ENCODE measurements around the gene NDUFV3.
"Not testable (repeated sequence)": the region's sequence is repeated elsewhere in the genome, so short reads cannot be mapped to it uniquely, and the experiment has no call there.

Gene NDUFV3

GRCh38 chr21:42900446-42900845 is 7.3 kb downstream of the NDUFV3 start:
- peaks cover 0 to 6% (median 0%) of the 10 kb centered on the region in 11 experiments; a peak in 9 of 22 replicates for H3K9me3 ChIP-seq (replicated peaks in 1 of 11)
- H3K4me2 ChIP-seq, result no peak overlapping the region
- H3K36me3 ChIP-seq, result peaks cover 85 to 96% (median 89%) of the 10 kb centered on the region in 11 experiments
- no peak overlapping the region for H3K4me3 ChIP-seq
- no peak overlapping the region for H3K27ac ChIP-seq
- H3K4me1 ChIP-seq, result no peaks in the 10 kb centered on the region
- peaks cover 4 to 94% (median 50%) of the 10 kb centered on the region in 11 experiments; a peak in 17 of 22 replicates for H4K20me1 ChIP-seq
- H3K9ac ChIP-seq, result peak overlapping the region in 1 of 11 experiments; percentile 13; a peak in 1 of 22 replicates
- no peaks in the 10 kb centered on the region for H3K27me3 ChIP-seq
- no peak for TF ChIP-seq Cebpa-rat (IDR thresholded peaks at IDR 0.05)

- Histone ChIP-seq H3K4me1 (no peaks in the 10 kb centered on the region; a peak in 1 of 20 replicates), H4K20me1 (peaks cover 0 to 90% (median 32%) of the 10 kb centered on the region in 11 experiments; a peak in 17 of 22 replicates), H3K27me3 (no peaks in the 10 kb centered on the region), H3K27ac (no peak overlapping the region), H3K36me3 (peaks cover 92 to 100% (median 97%) of the 10 kb centered on the region in 11 experiments), H3K4me3 (no peak overlapping the region), H3K9ac (no peak overlapping the region), H3K9me3 (replicated peaks in 1 of 11) (peaks cover 0 to 23% (median 16%) of the 10 kb centered on the region in 11 experiments; a peak in 18 of 22 replicates), H3K4me2 (no peak overlapping the region)
- no peak for TF ChIP-seq Cebpa-rat (IDR thresholded peaks at IDR 0.05)
Observed at GRCh38 chr21:42903817-42904216, 10.7 kb downstream of the NDUFV3 start.

- Histone ChIP-seq H3K4me2 (no peak overlapping the region), H3K9me3 (replicated peaks in 1 of 11) (peaks cover 0 to 23% (median 16%) of the 10 kb centered on the region in 11 experiments; a peak in 18 of 22 replicates), H3K27me3 (no peaks in the 10 kb centered on the region), H3K27ac (no peak overlapping the region), H4K20me1 (peaks cover 0 to 82% (median 27%) of the 10 kb centered on the region in 11 experiments; a peak in 16 of 22 replicates), H3K4me1 (peaks cover 0 to 3% (median 0%) of the 10 kb centered on the region in 10 experiments; a peak in 2 of 20 replicates), H3K36me3 (peaks cover 93 to 100% (median 98%) of the 10 kb centered on the region in 11 experiments), H3K4me3 (no peak overlapping the region), H3K9ac (no peak overlapping the region)
- TF ChIP-seq Cebpa-rat (IDR thresholded peaks at IDR 0.05), result no peak
Observed at GRCh38 chr21:42905195-42905594, 12.1 kb downstream of the NDUFV3 start.

GRCh38 chr21:42906233-42906632 is 13.1 kb downstream of the NDUFV3 start:
- Histone ChIP-seq H3K36me3 (peaks cover 93 to 100% (median 97%) of the 10 kb centered on the region in 11 experiments), H3K4me1 (peaks cover 0 to 3% (median 0%) of the 10 kb centered on the region in 10 experiments; a peak in 2 of 20 replicates), H3K27ac (no peak overlapping the region)

GRCh38 chr21:42908484-42908883 is 15.4 kb downstream of the NDUFV3 start:
- H3K4me3 ChIP-seq, H3K27me3 ChIP-seq, H3K9ac ChIP-seq, H3K4me2 ChIP-seq, H3K27ac ChIP-seq, H3K4me1 ChIP-seq: not testable (repeated sequence)
- Histone ChIP-seq H3K36me3 (peaks cover 86 to 97% (median 92%) of the 10 kb centered on the region in 11 experiments), H4K20me1 (peaks cover 0 to 73% (median 9%) of the 10 kb centered on the region in 11 experiments; a peak in 9 of 22 replicates), H3K9me3 (replicated peaks in 1 of 11) (peaks cover 0 to 23% (median 16%) of the 10 kb centered on the region in 11 experiments; a peak in 18 of 22 replicates)

More at GRCh38 chr21:42906233-42906632, 13.1 kb downstream of the NDUFV3 start:
- Histone ChIP-seq H3K4me3 (no peak overlapping the region), H3K9me3 (replicated peaks in 1 of 11) (peaks cover 0 to 23% (median 16%) of the 10 kb centered on the region in 11 experiments; a peak in 18 of 22 replicates), H4K20me1 (peaks cover 0 to 82% (median 19%) of the 10 kb centered on the region in 11 experiments; a peak in 14 of 22 replicates), H3K27me3 (no peaks in the 10 kb centered on the region), H3K9ac (no peak overlapping the region), H3K4me2 (no peak overlapping the region)
- no peak for TF ChIP-seq Cebpa-rat (IDR thresholded peaks at IDR 0.05)

- not testable (repeated sequence) for H3K9ac ChIP-seq; H3K4me1 ChIP-seq; H3K4me3 ChIP-seq; H3K9me3 ChIP-seq (replicated peaks in 1 of 11); H3K4me2 ChIP-seq; H3K27me3 ChIP-seq; H3K27ac ChIP-seq
- Histone ChIP-seq H4K20me1 (peaks cover 0 to 46% (median 4%) of the 10 kb centered on the region in 11 experiments; a peak in 7 of 22 replicates), H3K36me3 (peaks cover 53 to 85% (median 68%) of the 10 kb centered on the region in 11 experiments)
Observed at GRCh38 chr21:42911920-42912319, 18.8 kb downstream of the NDUFV3 start.

- Histone ChIP-seq H3K36me3 (peaks cover 38 to 85% (median 64%) of the 10 kb centered on the region in 11 experiments), H3K4me2 (no peak overlapping the region), H3K4me1 (peaks cover 0 to 3% (median 0%) of the 10 kb centered on the region in 10 experiments; a peak in 1 of 20 replicates), H3K9me3 (replicated peaks in 1 of 11) (no peaks in the 10 kb centered on the region), H3K27me3 (no peaks in the 10 kb centered on the region), H3K9ac (no peak overlapping the region), H3K27ac (no peak overlapping the region), H4K20me1 (peaks cover 0 to 32% (median 4%) of the 10 kb centered on the region in 11 experiments; a peak in 7 of 22 replicates), H3K4me3 (no peak overlapping the region)
- TF ChIP-seq Cebpa-rat (IDR thresholded peaks at IDR 0.05), result no peak
Observed at GRCh38 chr21:42913476-42913875, 20.4 kb downstream of the NDUFV3 start.

GRCh38 chr21:42918291-42918690 is 25.2 kb downstream of the NDUFV3 start:
- no peak overlapping the region for H3K4me2 ChIP-seq
- TF ChIP-seq Cebpa-rat (IDR thresholded peaks at IDR 0.05), result no peak
- H3K9ac ChIP-seq, result no peak overlapping the region
- H3K27me3 ChIP-seq, result no peaks in the 10 kb centered on the region
- H3K9me3 ChIP-seq (replicated peaks in 1 of 11), result no peaks in the 10 kb centered on the region
- no peak overlapping the region for H3K27ac ChIP-seq
- H3K4me3 ChIP-seq, result no peak overlapping the region
- H4K20me1 ChIP-seq, result peaks cover 0 to 9% (median 0%) of the 10 kb centered on the region in 11 experiments; a peak in 4 of 22 replicates
- H3K4me1 ChIP-seq, result peaks cover 5 to 17% (median 8%) of the 10 kb centered on the region in 10 experiments; a peak in 19 of 20 replicates
- peaks cover 0 to 73% (median 37%) of the 10 kb centered on the region in 11 experiments; a peak in 20 of 22 replicates for H3K36me3 ChIP-seq

GRCh38 chr21:42921927-42922326 is 28.8 kb downstream of the NDUFV3 start:
- Histone ChIP-seq H4K20me1 (no peaks in the 10 kb centered on the region), H3K9me3 (replicated peaks in 1 of 11) (peaks cover 0 to 6% (median 0%) of the 10 kb centered on the region in 11 experiments; a peak in 2 of 22 replicates), H3K27me3 (no peaks in the 10 kb centered on the region), H3K27ac (no peak overlapping the region), H3K4me2 (0 out of 22 replicates have a peak overlapping the region, but pooled peaks of 3 of the 11 experiments have one; percentile 9 to 21 (median 13)), H3K4me3 (no peak overlapping the region), H3K9ac (peak overlapping the region in 5 of 11 experiments; percentile 4 to 38 (median 32); a peak in 3 of 22 replicates), H3K36me3 (peaks cover 0 to 49% (median 24%) of the 10 kb centered on the region in 11 experiments; a peak in 15 of 22 replicates), H3K4me1 (peaks cover 27 to 43% (median 38%) of the 10 kb centered on the region in 10 experiments)
- no peak for TF ChIP-seq Cebpa-rat (IDR thresholded peaks at IDR 0.05)

Data from BLaER1 treated with 17β-estradiol and CSF1 and Interleukin-3, amounts not matched to agents 10 nM and 100 nM (cell line).